ENCODE measurements around the gene KCNK18. TPM values are rescaled to one million over a fixed set of nuclear protein-coding genes. Genes with fewer than 3 reads are reported as not detected.
A peak's percentile ranks its signal among the peaks of the same experiment; 100 is the strongest.

KCNK18 gene
- total RNA-seq, 2 donors from 2014 or later = not detected

- TF ChIP-seq CTCF (conservative IDR thresholded peaks at IDR 0.05) = no peak
- Histone ChIP-seq H3K9me3 (ENCODE audit: control insufficient read depth, low read length) (peaks cover 28% of the 10 kb centered on the region), H3K27ac (ENCODE audit: low read depth, low read length) (no peak overlapping the region), H3K9ac (ENCODE audit: extremely low read depth, low read length, poor library complexity, severe bottlenecking) (no peak overlapping the region), H3K4me1 (ENCODE audit: control insufficient read depth, insufficient read depth, low read length) (no peaks in the 10 kb centered on the region), H3K36me3 (ENCODE audit: control insufficient read depth, insufficient read depth, low read length) (no peaks in the 10 kb centered on the region), H3K4me3 (ENCODE audit: low read length) (no peak overlapping the region), H3K27me3 (ENCODE audit: control insufficient read depth, insufficient read depth, low read length, poor library complexity, severe bottlenecking) (peaks cover 44% of the 10 kb centered on the region)
- H3K36me3 Mint-ChIP-seq (ENCODE audit: low read depth) = no peaks in the 10 kb centered on the region
- 88 to 96% methylated on average over 2 of the region's 2 CpGs for WGBS, 2 experiments (ENCODE audit: insufficient coverage in 1 of 2, insufficient read length in 1 of 2)
- H3K27ac Mint-ChIP-seq = no peak overlapping the region
- H3K4me3 Mint-ChIP-seq = no peak overlapping the region
- peaks cover 10% of the 10 kb centered on the region for H3K4me1 Mint-ChIP-seq
- H3K9me3 Mint-ChIP-seq = peaks cover 15% of the 10 kb centered on the region
- H3K27me3 Mint-ChIP-seq (ENCODE audit: insufficient read depth) = peaks cover 75% of the 10 kb centered on the region
- no peak for DNase-seq
Measured at GRCh38 chr10:117215079-117215478, 17.8 kb downstream of the KCNK18 start.

- 89 to 90% methylated on average over 14 to 15 of the region's 15 CpGs for WGBS, 2 experiments (ENCODE audit: insufficient coverage in 1 of 2, insufficient read length in 1 of 2)
- H3K9me3 Mint-ChIP-seq = peaks cover 15% of the 10 kb centered on the region
- H3K9ac ChIP-seq (ENCODE audit: extremely low read depth, low read length, poor library complexity, severe bottlenecking) = no peak overlapping the region
Measured at GRCh38 chr10:117216028-117216427, 18.7 kb downstream of the KCNK18 start.

GRCh38 chr10:117216611-117217195 lies 19.4 kb downstream of the KCNK18 start:
- H3K4me3 ChIP-seq (ENCODE audit: low read length) = peak overlapping the region; percentile 82
- Mint-ChIP-seq H3K36me3 (ENCODE audit: low read depth) (no peaks in the 10 kb centered on the region), H3K4me1 (peaks cover 9% of the 10 kb centered on the region), H3K9me3 (peaks cover 9% of the 10 kb centered on the region), H3K27ac (no peak overlapping the region), H3K4me3 (peak overlapping the region; percentile 57), H3K27me3 (ENCODE audit: insufficient read depth) (peaks cover 78% of the 10 kb centered on the region)
- H3K27me3 ChIP-seq (ENCODE audit: control insufficient read depth, insufficient read depth, low read length, poor library complexity, severe bottlenecking) = peaks cover 44% of the 10 kb centered on the region
- H3K9me3 ChIP-seq (ENCODE audit: control insufficient read depth, low read length) = peaks cover 14% of the 10 kb centered on the region
- H3K27ac ChIP-seq (ENCODE audit: low read depth, low read length) = no peak overlapping the region
- H3K4me1 ChIP-seq (ENCODE audit: control insufficient read depth, insufficient read depth, low read length) = no peaks in the 10 kb centered on the region
- peak; percentile 100 for TF ChIP-seq CTCF (conservative IDR thresholded peaks at IDR 0.05)
- H3K9ac ChIP-seq (ENCODE audit: extremely low read depth, low read length, poor library complexity, severe bottlenecking) = no peak overlapping the region
- WGBS, 2 experiments (ENCODE audit: insufficient coverage in 1 of 2, insufficient read length in 1 of 2) = 3 to 4% methylated on average over 12 to 52 of the region's 52 CpGs
- peak; percentile 93 for DNase-seq
- H3K36me3 ChIP-seq (ENCODE audit: control insufficient read depth, insufficient read depth, low read length) = no peaks in the 10 kb centered on the region

More at GRCh38 chr10:117216028-117216427, 18.7 kb downstream of the KCNK18 start:
- peaks cover 79% of the 10 kb centered on the region for H3K27me3 Mint-ChIP-seq (ENCODE audit: insufficient read depth)
- no peak for TF ChIP-seq CTCF (conservative IDR thresholded peaks at IDR 0.05)
- Histone ChIP-seq H3K9me3 (ENCODE audit: control insufficient read depth, low read length) (peaks cover 21% of the 10 kb centered on the region), H3K4me1 (ENCODE audit: control insufficient read depth, insufficient read depth, low read length) (no peaks in the 10 kb centered on the region), H3K27me3 (ENCODE audit: control insufficient read depth, insufficient read depth, low read length, poor library complexity, severe bottlenecking) (peaks cover 44% of the 10 kb centered on the region), H3K4me3 (ENCODE audit: low read length) (no peak overlapping the region), H3K36me3 (ENCODE audit: control insufficient read depth, insufficient read depth, low read length) (no peaks in the 10 kb centered on the region), H3K27ac (ENCODE audit: low read depth, low read length) (no peak overlapping the region)
- H3K36me3 Mint-ChIP-seq (ENCODE audit: low read depth) = no peaks in the 10 kb centered on the region
- DNase-seq = no peak
- H3K27ac Mint-ChIP-seq = no peak overlapping the region
- H3K4me3 Mint-ChIP-seq = peak overlapping the region; percentile 57
- H3K4me1 Mint-ChIP-seq = peaks cover 7% of the 10 kb centered on the region
